WTC11 (cell line): ENCODE measurements around the gene KIF12.

Experiments
- CREB1 ChIP-seq: sonication (generic); formaldehyde crosslinking; IDR thresholded peaks from 2 replicates; pipeline ENCODE4 v1.8.0; 2023; ENCODE audit warnings: mild to moderate bottlenecking, missing genetic modification reagents
- CTCF ChIP-seq: fragments of 200-600 bp; IDR thresholded peaks from 2 replicates; pipeline ENCODE4 v1.8.0; 2022; ENCODE audit warnings: antibody characterized with exemption
- NR2C2 ChIP-seq: sonication (generic); formaldehyde crosslinking; IDR thresholded peaks from 2 replicates; pipeline ENCODE4 v1.8.0; 2022; ENCODE audit warnings: mild to moderate bottlenecking, missing genetic modification reagents

GRCh38 chr9:114140401-114140800 lies 41.3 kb upstream of the KIF12 start:
- TF ChIP-seq CTCF (no peak), NR2C2 (CRISPR knock-in tag) (no peak), CREB1 (no peak)
